ENCODE results near the gene MCM7. TPM values are rescaled to one million over a fixed set of nuclear protein-coding genes. Genes with fewer than 3 reads are reported as not detected.

MCM7 gene
- polyA plus RNA-seq, 4 donors, result 140 to 174 (median 160) TPM

Other genes with a start within 250 kb of the MCM7 start
- under 1 TPM in 1 of 4 donors, not detected in 3; 0.14 TPM for gene OR2AE1, start 224.4 kb downstream of the MCM7 start, polyA plus RNA-seq (ENCODE audit: insufficient read length in 4 of 4)
- gene TRIM4, start 181.9 kb downstream of the MCM7 start, polyA plus RNA-seq (ENCODE audit: insufficient read length in 4 of 4), result 10 to 100 TPM; 30.8 to 39.6 (median 37.2) TPM
- gene GJC3, start 171.8 kb downstream of the MCM7 start, polyA plus RNA-seq (ENCODE audit: insufficient read length in 4 of 4), result 1 to 10 TPM in 3 of 4 donors, under 1 TPM in 1; 0.76 to 1.4 (median 1.2) TPM
- gene AZGP1, start 125.4 kb downstream of the MCM7 start, polyA plus RNA-seq (ENCODE audit: insufficient read length in 4 of 4), result 10 to 100 TPM; 52.2 to 69.0 (median 62.5) TPM
- gene ZKSCAN1, start 85.8 kb downstream of the MCM7 start, polyA plus RNA-seq (ENCODE audit: insufficient read length in 4 of 4), result 10 to 100 TPM; 43.3 to 71.5 (median 57.5) TPM
- gene ZSCAN21, start 51.6 kb downstream of the MCM7 start, polyA plus RNA-seq (ENCODE audit: insufficient read length in 4 of 4), result 10 to 100 TPM; 21.4 to 22.8 (median 22.2) TPM
- gene ZNF3, start 19.7 kb downstream of the MCM7 start, polyA plus RNA-seq (ENCODE audit: insufficient read length in 4 of 4), result 10 to 100 TPM; 46.5 to 57.6 (median 51.6) TPM
- 100 to 1,000 TPM; 124 to 140 (median 136) TPM for gene COPS6, start 12.4 kb downstream of the MCM7 start, polyA plus RNA-seq (ENCODE audit: insufficient read length in 4 of 4)
- gene AP4M1, start 246 bp upstream of the MCM7 start, polyA plus RNA-seq (ENCODE audit: insufficient read length in 4 of 4), result 10 to 100 TPM; 28.0 to 38.0 (median 36.7) TPM
- 10 to 100 TPM; 52.0 to 73.0 (median 58.6) TPM for gene TAF6, start 18.0 kb upstream of the MCM7 start, polyA plus RNA-seq (ENCODE audit: insufficient read length in 4 of 4)
- gene CNPY4, start 18.2 kb upstream of the MCM7 start, polyA plus RNA-seq (ENCODE audit: insufficient read length in 4 of 4), result 10 to 100 TPM; 33.9 to 51.6 (median 46.0) TPM
- gene MBLAC1, start 25.6 kb upstream of the MCM7 start, polyA plus RNA-seq (ENCODE audit: insufficient read length in 4 of 4), result 1 to 10 TPM; 1.7 to 2.5 (median 1.9) TPM
- gene LAMTOR4, start 47.5 kb upstream of the MCM7 start, polyA plus RNA-seq (ENCODE audit: insufficient read length in 4 of 4), result 100 to 1,000 TPM in 3 of 4 donors, 10 to 100 TPM in 1; 97.0 to 134 (median 116) TPM
- 10 to 100 TPM; 18.6 to 27.7 (median 23.6) TPM for gene TRAPPC14, start 57.3 kb upstream of the MCM7 start, polyA plus RNA-seq (ENCODE audit: insufficient read length in 4 of 4)
- 1 to 10 TPM; 5.7 to 8.0 (median 6.3) TPM for gene GAL3ST4, start 67.2 kb upstream of the MCM7 start, polyA plus RNA-seq (ENCODE audit: insufficient read length in 4 of 4)
- 10 to 100 TPM in 2 of 4 donors, 1 to 10 TPM in 2; 5.9 to 17.4 (median 13.1) TPM for gene GPC2, start 76.0 kb upstream of the MCM7 start, polyA plus RNA-seq (ENCODE audit: insufficient read length in 4 of 4)
- 10 to 100 TPM in 3 of 4 donors, 1 to 10 TPM in 1; 7.5 to 37.1 (median 22.3) TPM for gene STAG3, start 76.5 kb upstream of the MCM7 start, polyA plus RNA-seq (ENCODE audit: insufficient read length in 4 of 4)
- gene PVRIG, start 118.6 kb upstream of the MCM7 start, polyA plus RNA-seq (ENCODE audit: insufficient read length in 4 of 4), result 10 to 100 TPM in 1 of 4 donors, 1 to 10 TPM in 3; 1.7 to 12.5 (median 5.0) TPM
- 1 to 10 TPM; 6.9 to 9.1 (median 7.1) TPM for gene SPDYE3, start 206.3 kb upstream of the MCM7 start, polyA plus RNA-seq (ENCODE audit: insufficient read length in 4 of 4)

All from left renal cortex interstitium (tissue), 4 donors.